ENCODE data around the gene MAD1L1. TPM values are rescaled to one million over a fixed set of nuclear protein-coding genes. Genes with fewer than 3 reads are reported as not detected.

Gene MAD1L1
- total and polyA plus RNA-seq, 2 donors (not counting 3 experiments of a cell fraction or from before 2014, with no cell fraction given): 34.1 to 42.3 TPM

DNA sequence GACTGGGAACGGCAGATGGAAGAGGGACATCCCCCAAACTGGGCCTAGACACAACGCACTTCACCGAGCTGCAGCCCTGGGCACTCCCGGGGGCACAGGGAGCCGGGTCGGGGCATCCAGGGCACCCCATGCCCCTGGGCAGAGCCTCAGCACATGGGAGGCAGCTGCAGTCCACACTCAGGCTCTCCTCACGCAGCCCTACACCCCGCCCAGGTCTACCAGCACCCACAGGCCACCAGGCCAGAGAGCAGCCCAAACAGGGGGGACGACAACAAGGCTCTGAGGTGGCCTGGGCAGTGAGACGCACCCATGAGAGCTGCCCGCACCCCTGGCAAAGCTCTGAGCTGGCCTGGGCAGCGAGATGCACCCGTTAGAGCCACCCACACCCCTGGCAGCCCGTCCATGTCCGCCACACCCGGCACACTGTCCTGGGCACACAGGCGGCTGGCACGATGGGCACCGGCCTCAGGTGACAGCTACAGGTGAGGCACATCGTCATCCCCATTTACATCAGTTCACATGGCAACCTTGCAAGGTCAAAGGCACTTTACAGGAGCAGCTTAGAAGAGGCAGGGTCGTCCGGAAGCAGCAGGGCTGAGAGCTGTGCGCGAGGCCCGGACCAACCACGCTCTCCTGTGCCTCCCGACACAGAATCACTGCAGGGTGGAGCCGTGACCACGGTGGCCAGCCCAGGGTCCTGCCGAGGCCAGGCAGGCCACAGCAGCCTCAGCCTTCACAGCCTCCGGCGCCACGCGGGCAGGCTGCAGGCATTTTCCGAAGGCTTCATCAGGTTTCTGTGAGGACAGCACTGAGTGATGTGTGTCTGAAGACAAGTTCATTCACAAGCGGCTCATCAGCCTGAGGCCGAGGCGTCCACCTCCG lies 228.6 kb downstream of the MAD1L1 start:
- Histone ChIP-seq H3K36me3 (ENCODE audit: control insufficient read depth in 2 of 2, extremely low read depth in 1 of 2, insufficient read depth in 2 of 2, low read length in 2 of 2) (no peaks in the 10 kb centered on the region), H3K9ac (replicated peaks; ENCODE audit: extremely low read depth, insufficient read depth, low read length) (no peak overlapping the region), H3K4me1 (ENCODE audit: control insufficient read depth, extremely low read depth, insufficient read depth, low read length) (no peaks in the 10 kb centered on the region), H3K4me3 (replicated peaks in 1 of 3; ENCODE audit: insufficient read depth in 1 of 3, low read depth in 1 of 3, low read length in 3 of 3) (no peak overlapping the region), H3K79me2 (ENCODE audit: control insufficient read depth, insufficient read depth, low read length) (no peaks in the 10 kb centered on the region), H3K27ac (ENCODE audit: insufficient read depth, low read depth, low read length) (no peak overlapping the region), H3K9me1 (replicated peaks; ENCODE audit: control insufficient read depth, extremely low read depth, insufficient read depth, low read length) (no peaks in the 10 kb centered on the region), H3K9me3 (replicated peaks; ENCODE audit: control insufficient read depth, insufficient read depth, low read length) (no peaks in the 10 kb centered on the region), H2AFZ (ENCODE audit: low read depth, low read length) (no peak overlapping the region), H4K20me1 (replicated peaks; ENCODE audit: control insufficient read depth, extremely low read depth, insufficient read depth, low read length) (no peaks in the 10 kb centered on the region), H3K27me3 (ENCODE audit: control insufficient read depth in 2 of 2, insufficient read depth in 2 of 2, low read length in 2 of 2) (no peaks in the 10 kb centered on the region), H3K4me2 (ENCODE audit: insufficient read depth, low read length) (no peak overlapping the region)
- dilution Hi-C loops (cut with MboI; ENCODE audit: extremely low pct_ligation_motif_present, low sequenced_read_pairs): no loop called here
- POLR2A ChIA-PET: no interaction called here
- FAIRE-seq: no peak
- intact Hi-C loops (cut with micrococcal nuclease): no loop called here
- TF ChIP-seq EZH2 (IDR thresholded peaks at IDR 0.05; ENCODE audit: borderline replicate concordance, low read depth, low read length, severe bottlenecking): no peak
- TF ChIP-seq GATA2 (IDR thresholded peaks at IDR 0.05; ENCODE audit: insufficient read depth, insufficient read length, low read depth, low read length): no peak
- no peak for TF ChIP-seq POLR2A (IDR thresholded peaks at IDR 0.05; ENCODE audit: low read depth, low read length)
- no peak for TF ChIP-seq POLR2AphosphoS5 (IDR thresholded peaks at IDR 0.05; ENCODE audit: insufficient read depth, low read depth, low read length)
- TF ChIP-seq JUN (IDR thresholded peaks at IDR 0.05; ENCODE audit: borderline replicate concordance, insufficient read depth, insufficient read length, low read depth): no peak
- TF ChIP-seq MAX (IDR thresholded peaks at IDR 0.05; ENCODE audit: insufficient read depth, insufficient read length): no peak
- TF ChIP-seq, protein P1, sequence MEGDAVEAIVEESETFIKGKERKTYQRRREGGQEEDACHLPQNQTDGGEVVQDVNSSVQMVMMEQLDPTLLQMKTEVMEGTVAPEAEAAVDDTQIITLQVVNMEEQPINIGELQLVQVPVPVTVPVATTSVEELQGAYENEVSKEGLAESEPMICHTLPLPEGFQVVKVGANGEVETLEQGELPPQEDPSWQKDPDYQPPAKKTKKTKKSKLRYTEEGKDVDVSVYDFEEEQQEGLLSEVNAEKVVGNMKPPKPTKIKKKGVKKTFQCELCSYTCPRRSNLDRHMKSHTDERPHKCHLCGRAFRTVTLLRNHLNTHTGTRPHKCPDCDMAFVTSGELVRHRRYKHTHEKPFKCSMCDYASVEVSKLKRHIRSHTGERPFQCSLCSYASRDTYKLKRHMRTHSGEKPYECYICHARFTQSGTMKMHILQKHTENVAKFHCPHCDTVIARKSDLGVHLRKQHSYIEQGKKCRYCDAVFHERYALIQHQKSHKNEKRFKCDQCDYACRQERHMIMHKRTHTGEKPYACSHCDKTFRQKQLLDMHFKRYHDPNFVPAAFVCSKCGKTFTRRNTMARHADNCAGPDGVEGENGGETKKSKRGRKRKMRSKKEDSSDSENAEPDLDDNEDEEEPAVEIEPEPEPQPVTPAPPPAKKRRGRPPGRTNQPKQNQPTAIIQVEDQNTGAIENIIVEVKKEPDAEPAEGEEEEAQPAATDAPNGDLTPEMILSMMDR (IDR thresholded peaks at IDR 0.05; ENCODE audit: extremely low read depth in 1 of 2, insufficient read depth in 1 of 2, low read depth in 1 of 2, low read length in 2 of 2): no peak
- TF ChIP-seq MYC (IDR thresholded peaks at IDR 0.05; ENCODE audit: low read depth, low read length): no peak
- no peak for TF ChIP-seq FOS (IDR thresholded peaks at IDR 0.05; ENCODE audit: borderline replicate concordance, insufficient read depth, low read length)
- CTCF ChIA-PET: no interaction called here
- DNase-seq (ENCODE audit: low read depth, low spot score): no peak
- no TSS peak for BruUV-seq (replicated peaks)
